SK-N-SH (cell line): ENCODE measurements around the gene PXN. TPM values are rescaled to one million over a fixed set of nuclear protein-coding genes. Genes with fewer than 3 reads are reported as not detected.
A peak's percentile ranks its signal among the peaks of the same experiment; 100 is the strongest.

Source experiments
- CTCF ChIA-PET: fragments of 300-600, 350-600 bp; formaldehyde crosslinking; extraction: SDS; loops from one replicate; lab custom pipeline; 2021; lab: Yijun Ruan, JAX
- POLR2A ChIA-PET: fragments of 350-600 bp; sonication (Branson Sonifier 250); formaldehyde crosslinking; extraction: SDS; loops from one replicate; lab custom pipeline; 2020; ENCODE audit warnings: antibody characterized with exemption, inconsistent platforms; lab: Yijun Ruan, JAX
- DNase-seq: peaks from one replicate; pipeline ENCODE4 v3.0.0; 2012
- H2AFZ ChIP-seq: fragments of 200-600 bp; sonication (generic); 2 replicates; pipeline ENCODE4 v1.8.1; 2016; ENCODE audit warnings: antibody characterized with exemption, mild to moderate bottlenecking, low read depth
- H3F3A ChIP-seq: fragments of 200-600 bp; sonication (generic); replicated peaks from 2 replicates; pipeline ENCODE3; 2016; ENCODE audit warnings: antibody characterized with exemption, mild to moderate bottlenecking; ENCODE audit not compliant: insufficient read depth
- H3K27ac ChIP-seq, 2 experiments: fragments of 200-500 bp in 1 of 2; fragments of 200-600 bp in 1 of 2; sonication (Bioruptor generic) in 1 of 2; sonication (generic), shearing (Covaris generic) in 1 of 2; 2 replicates each; pipeline versions ENCODE4 v1.5.1 to v1.6.1; 2014 to 2016; ENCODE audit warnings: low read depth in 2 of 2, inconsistent platforms in 1 of 2, low read length in 1 of 2, mild to moderate bottlenecking in 1 of 2, mixed read lengths in 1 of 2
- H3K27me3 ChIP-seq: fragments of 200-600 bp; sonication (generic), shearing (Covaris generic); 2 replicates; pipeline ENCODE4 v1.6.1; 2016; ENCODE audit warnings: mixed run types; ENCODE audit not compliant: insufficient read depth
- H3K36me3 ChIP-seq, 2 experiments: fragments of 200-500 bp in 1 of 2; fragments of 200-600 bp in 1 of 2; sonication (Bioruptor generic) in 1 of 2; sonication (generic) in 1 of 2; replicated peaks in 1 of 2; 2 replicates each; pipeline versions ENCODE3 to v1.5.1; 2014 to 2016; ENCODE audit warnings: low read length in 1 of 2, mild to moderate bottlenecking in 1 of 2; ENCODE audit not compliant: insufficient read depth in 2 of 2, control insufficient read depth in 1 of 2
- H3K4me1 ChIP-seq, 2 experiments: fragments of 200-500 bp in 1 of 2; fragments of 200-600 bp in 1 of 2; sonication (Bioruptor generic) in 1 of 2; sonication (generic), shearing (Covaris generic) in 1 of 2; 2 replicates each; pipeline versions ENCODE4 v1.5.1 to v1.6.1; 2014 to 2016; ENCODE audit warnings: low read depth in 1 of 2, low read length in 1 of 2, mixed run types in 1 of 2; ENCODE audit not compliant: insufficient read depth in 2 of 2, control insufficient read depth in 1 of 2
- H3K4me2 ChIP-seq: fragments of 200-600 bp; sonication (generic), shearing (Covaris generic); 2 replicates; pipeline ENCODE4 v1.6.1; 2017; ENCODE audit warnings: mixed run types
- H3K4me3 ChIP-seq, 2 experiments: fragments of 200-500 bp in 1 of 2; fragments of 200-600 bp in 1 of 2; sonication (Bioruptor generic) in 1 of 2; sonication (generic), shearing (Covaris generic) in 1 of 2; 2 replicates each; pipeline versions ENCODE4 v1.5.1 to v1.8.1; 2014 to 2016; ENCODE audit warnings: low read depth in 2 of 2, inconsistent platforms in 1 of 2, low read length in 1 of 2, mild to moderate bottlenecking in 1 of 2, mixed read lengths in 1 of 2, moderate library complexity in 1 of 2
- H3K79me2 ChIP-seq: fragments of 200-600 bp; sonication (generic); 2 replicates; pipeline ENCODE4 v1.8.1; 2017; ENCODE audit warnings: mild to moderate bottlenecking; ENCODE audit not compliant: insufficient read depth
- H3K9ac ChIP-seq: fragments of 200-600 bp; sonication (generic); 2 replicates; pipeline ENCODE4 v1.6.1; 2017; ENCODE audit warnings: mixed run types
- H3K9me2 ChIP-seq: fragments of 200-600 bp; sonication (generic); 2 replicates; pipeline ENCODE4 v1.6.1; 2017; ENCODE audit warnings: mixed run types
- H3K9me3 ChIP-seq: fragments of 200-600 bp; sonication (generic); 2 replicates; pipeline ENCODE4 v1.6.1; 2017; ENCODE audit warnings: mixed run types, mild to moderate bottlenecking, moderate library complexity
- H4K20me1 ChIP-seq: fragments of 200-600 bp; sonication (generic); 2 replicates; pipeline ENCODE4 v1.6.1; 2017; ENCODE audit warnings: mild to moderate bottlenecking, mixed run types; ENCODE audit not compliant: insufficient read depth
- CHD2 ChIP-seq: fragments of 150-350 bp; IDR thresholded peaks from 2 replicates; pipeline ENCODE4 v1.6.1; 2018; ENCODE audit warnings: low read length; ENCODE audit not compliant: partially characterized antibody
- ELF1 ChIP-seq: IDR thresholded peaks from 2 replicates; pipeline ENCODE4 v1.4.0; 2012
- EP300 ChIP-seq, 2 experiments: IDR thresholded peaks; 2 replicates each; pipeline versions ENCODE4 v1.4.0 to v1.6.1; 2012; ENCODE audit warnings: borderline replicate concordance in 1 of 2, low read depth in 1 of 2, low read length in 1 of 2
- FOSL2 ChIP-seq: IDR thresholded peaks from 2 replicates; pipeline ENCODE4 v1.4.0; 2012; ENCODE audit warnings: low read depth, mild to moderate bottlenecking, moderate library complexity, borderline replicate concordance
- FOXM1 ChIP-seq: IDR thresholded peaks from 2 replicates; pipeline ENCODE4 v1.4.0; 2012; ENCODE audit warnings: low read depth, mild to moderate bottlenecking
- GABPA ChIP-seq: IDR thresholded peaks from 2 replicates; pipeline ENCODE4 v1.4.0; 2012; ENCODE audit warnings: low read depth, mild to moderate bottlenecking
- MEF2A ChIP-seq: IDR thresholded peaks from 2 replicates; pipeline ENCODE4 v1.4.0; 2012; ENCODE audit warnings: low read depth, borderline replicate concordance
- MXI1 ChIP-seq: IDR thresholded peaks from 2 replicates; pipeline ENCODE4 v1.6.1; 2012; ENCODE audit warnings: mild to moderate bottlenecking, low read depth, low read length, improper control_type of control experiment
- NRF1 ChIP-seq: IDR thresholded peaks from 2 replicates; pipeline ENCODE4 v1.6.1; 2012; ENCODE audit warnings: low read depth, mild to moderate bottlenecking, low read length
- RAD21 ChIP-seq: IDR thresholded peaks from 2 replicates; pipeline ENCODE4 v1.6.1; 2012; ENCODE audit warnings: mild to moderate bottlenecking, low read length
- RXRA ChIP-seq: IDR thresholded peaks from 2 replicates; pipeline ENCODE4 v1.4.0; 2012; ENCODE audit warnings: low read depth, mild to moderate bottlenecking, borderline replicate concordance
- SIN3A ChIP-seq: IDR thresholded peaks from 2 replicates; pipeline ENCODE4 v1.6.1; 2012; ENCODE audit warnings: low read depth, mild to moderate bottlenecking, low read length, moderate library complexity, borderline replicate concordance
- SMC3 ChIP-seq: IDR thresholded peaks from 2 replicates; pipeline ENCODE4 v1.6.1; 2012; ENCODE audit warnings: low read depth, low read length, improper control_type of control experiment
- TAF1 ChIP-seq: IDR thresholded peaks from 2 replicates; pipeline ENCODE4 v1.6.1; 2012; ENCODE audit warnings: low read depth, mild to moderate bottlenecking, low read length, moderate library complexity, borderline replicate concordance
- TCF12 ChIP-seq: IDR thresholded peaks from 2 replicates; pipeline ENCODE4 v1.4.0; 2012
- YY1 ChIP-seq: IDR thresholded peaks from 2 replicates; pipeline ENCODE4 v1.4.0; 2012; ENCODE audit warnings: low read depth, mild to moderate bottlenecking
- WGBS: methylation state at CpG from one replicate; pipeline ENCODE4 v1.1.6; 2017; ENCODE audit warnings: low lambda C conversion rate; 5-methylcytosine and 5-hydroxymethylcytosine counted together
- polyA plus RNA-seq, 3 experiments: library from polyadenylated mRNA; depleted of rRNA; stranded (reverse); fragments of >200 nt; gene quantifications; 2 replicates each; pipeline ENCODE4 v1.2.3, GENCODE V29; 2012
- TF ChIP-seq, protein P1 (sequence below): IDR thresholded peaks from 2 replicates; pipeline ENCODE4 v1.4.0; 2012; ENCODE audit warnings: low read depth, borderline replicate concordance
- TF ChIP-seq, protein P2 (sequence below): fragments of 150-350 bp; IDR thresholded peaks from 2 replicates; pipeline ENCODE4 v1.6.1; 2017; ENCODE audit warnings: antibody characterized with exemption, low read length, low read depth, borderline replicate concordance
- TF ChIP-seq, protein P3 (sequence below): IDR thresholded peaks from 2 replicates; pipeline ENCODE4 v1.6.1; 2012; ENCODE audit warnings: mild to moderate bottlenecking, low read depth, low read length, moderate library complexity

PXN gene
- polyA plus RNA-seq, 1 of the 3 experiments (the other 2 are of a cell fraction): 89.0 TPM

DNA sequence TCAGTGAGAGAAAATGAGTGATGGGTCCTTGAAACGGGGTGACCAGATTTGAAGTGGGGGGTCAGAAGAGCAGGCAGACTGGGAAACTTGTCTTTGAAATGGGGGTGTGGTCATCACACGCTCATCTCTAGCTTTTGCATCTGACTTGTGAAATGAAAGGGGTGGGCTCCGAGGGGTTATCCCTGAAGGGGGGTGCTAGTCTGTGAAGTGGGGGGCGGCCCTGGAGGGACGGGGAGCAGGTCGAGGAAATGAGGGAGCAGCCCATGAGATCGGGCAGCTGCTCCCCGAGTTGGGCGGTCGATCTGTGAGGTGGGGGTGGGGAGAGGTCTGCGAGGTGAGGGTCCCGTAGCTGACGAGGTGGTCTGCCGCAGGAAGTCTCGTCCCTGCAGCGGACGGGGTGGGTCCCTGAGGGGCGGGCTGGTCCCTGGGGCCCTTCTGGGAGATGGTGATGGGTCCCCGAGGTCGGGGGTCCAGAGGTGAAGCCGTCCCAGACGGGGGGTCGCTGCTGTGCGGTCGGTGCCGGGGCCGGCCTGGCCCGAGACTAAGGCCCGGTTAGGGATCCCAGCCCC is 542 bp downstream of the PXN start:
- CTCF ChIA-PET: interaction anchor here (0.7 to 21.5 kb wide), 19 partner anchors 8 to 128 kb away, joined by 3 to 618 read pairs (median 5); partner anchors contain the start of genes RNU4-2 and RPLP0
- peaks cover 55% of the 10 kb centered on the region for H3K79me2 ChIP-seq
- DNase-seq: no peak
- POLR2A ChIA-PET: interaction anchor here (0.6 to 6.9 kb wide), 7 partner anchors 8 to 64 kb away, joined by 3 to 53 read pairs (median 5); partner anchors contain the start of genes RNU4-1, RNU4-2 and RPLP0
- no peaks in the 10 kb centered on the region for H3K27me3 ChIP-seq
- TF ChIP-seq TCF12 (no peak), CHD2 (no peak)
- H3F3A ChIP-seq: peaks cover 11% of the 10 kb centered on the region
- H3K27ac ChIP-seq: peak overlapping the region; percentile 51 to 57; a peak in 2 of 4 replicates
- no peak overlapping the region for H2AFZ ChIP-seq
- H3K36me3 ChIP-seq: peaks cover 2 to 7% of the 10 kb centered on the region in 2 experiments
- H3K4me2 ChIP-seq: peak overlapping the region; percentile 96
- H3K4me3 ChIP-seq: peak overlapping the region; percentile 73 to 83
- peak overlapping the region; percentile 92 for H3K9ac ChIP-seq
- H3K9me2 ChIP-seq: no peaks in the 10 kb centered on the region
- peaks cover 22 to 27% of the 10 kb centered on the region in 2 experiments; a peak in 3 of 4 replicates for H3K4me1 ChIP-seq
- no peaks in the 10 kb centered on the region for H3K9me3 ChIP-seq
- H4K20me1 ChIP-seq: peaks cover 44% of the 10 kb centered on the region
- 5% methylated on average over 10 of the region's 29 CpGs for WGBS

DNA sequence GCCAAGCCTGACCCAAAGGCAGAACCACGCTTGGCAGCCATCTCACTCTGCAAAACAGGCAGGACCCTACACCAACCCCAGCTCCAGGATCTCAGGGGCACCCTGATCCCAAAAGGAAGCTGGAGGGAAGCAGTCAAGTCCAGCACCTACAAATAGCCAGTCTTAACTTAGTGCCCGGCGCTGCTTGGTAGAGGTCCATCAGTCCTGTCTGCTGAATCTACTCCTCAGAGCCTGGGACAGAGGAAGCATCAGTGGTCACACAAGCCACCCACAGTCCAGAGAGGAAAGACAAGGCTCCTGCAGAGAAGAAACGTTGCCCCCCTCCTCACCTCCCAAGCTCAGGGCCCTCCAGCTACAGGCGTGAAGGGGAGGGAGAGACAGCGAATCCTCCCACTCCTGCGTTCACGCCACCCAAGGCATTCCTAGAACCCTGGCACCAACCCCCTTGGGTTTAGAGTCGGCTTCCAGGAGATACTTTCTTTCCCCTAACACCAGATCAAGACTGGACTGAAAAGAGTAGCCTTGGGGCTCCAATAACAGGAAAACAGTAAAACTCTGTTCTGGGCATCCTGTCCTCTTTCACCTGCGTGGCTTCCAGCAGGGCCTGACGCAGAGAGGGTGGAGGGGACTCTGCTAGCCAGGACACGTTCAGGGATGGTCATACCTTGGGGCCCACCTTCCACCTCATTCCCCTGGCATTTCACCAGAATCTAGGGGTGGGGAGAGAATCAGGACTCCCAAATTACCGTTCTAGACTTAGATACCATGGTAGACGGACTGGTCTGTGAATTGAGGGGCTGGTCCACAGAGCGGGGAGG is 1.2 kb downstream of the PXN start:
- Histone ChIP-seq H3K27ac (peak overlapping the region in 1 of 2 experiments; percentile 57; a peak in 2 of 4 replicates), H3K27me3 (no peaks in the 10 kb centered on the region), H4K20me1 (peaks cover 51% of the 10 kb centered on the region), H3F3A (peaks cover 14% of the 10 kb centered on the region), H3K4me2 (peak overlapping the region; percentile 96), H3K79me2 (peaks cover 62% of the 10 kb centered on the region), H3K9me3 (no peaks in the 10 kb centered on the region), H2AFZ (no peak overlapping the region), H3K36me3 (peaks cover 2 to 7% of the 10 kb centered on the region in 2 experiments), H3K9me2 (no peaks in the 10 kb centered on the region), H3K4me1 (peaks cover 22 to 33% of the 10 kb centered on the region in 2 experiments; a peak in 3 of 4 replicates), H3K4me3 (peak overlapping the region; percentile 73 to 83), H3K9ac (peak overlapping the region; percentile 92)
- 48% methylated on average over 14 of the region's 15 CpGs for WGBS
- TF ChIP-seq, protein P1, sequence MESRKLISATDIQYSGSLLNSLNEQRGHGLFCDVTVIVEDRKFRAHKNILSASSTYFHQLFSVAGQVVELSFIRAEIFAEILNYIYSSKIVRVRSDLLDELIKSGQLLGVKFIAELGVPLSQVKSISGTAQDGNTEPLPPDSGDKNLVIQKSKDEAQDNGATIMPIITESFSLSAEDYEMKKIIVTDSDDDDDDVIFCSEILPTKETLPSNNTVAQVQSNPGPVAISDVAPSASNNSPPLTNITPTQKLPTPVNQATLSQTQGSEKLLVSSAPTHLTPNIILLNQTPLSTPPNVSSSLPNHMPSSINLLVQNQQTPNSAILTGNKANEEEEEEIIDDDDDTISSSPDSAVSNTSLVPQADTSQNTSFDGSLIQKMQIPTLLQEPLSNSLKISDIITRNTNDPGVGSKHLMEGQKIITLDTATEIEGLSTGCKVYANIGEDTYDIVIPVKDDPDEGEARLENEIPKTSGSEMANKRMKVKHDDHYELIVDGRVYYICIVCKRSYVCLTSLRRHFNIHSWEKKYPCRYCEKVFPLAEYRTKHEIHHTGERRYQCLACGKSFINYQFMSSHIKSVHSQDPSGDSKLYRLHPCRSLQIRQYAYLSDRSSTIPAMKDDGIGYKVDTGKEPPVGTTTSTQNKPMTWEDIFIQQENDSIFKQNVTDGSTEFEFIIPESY: no peak
- no peak for TF ChIP-seq MEF2A
- TF ChIP-seq SMC3: no peak
- no peak for TF ChIP-seq FOXM1
- TF ChIP-seq YY1: no peak
- TF ChIP-seq NRF1: no peak
- no peak for TF ChIP-seq MXI1
- TF ChIP-seq GABPA: no peak
- TF ChIP-seq FOSL2: no peak
- TF ChIP-seq, protein P2, sequence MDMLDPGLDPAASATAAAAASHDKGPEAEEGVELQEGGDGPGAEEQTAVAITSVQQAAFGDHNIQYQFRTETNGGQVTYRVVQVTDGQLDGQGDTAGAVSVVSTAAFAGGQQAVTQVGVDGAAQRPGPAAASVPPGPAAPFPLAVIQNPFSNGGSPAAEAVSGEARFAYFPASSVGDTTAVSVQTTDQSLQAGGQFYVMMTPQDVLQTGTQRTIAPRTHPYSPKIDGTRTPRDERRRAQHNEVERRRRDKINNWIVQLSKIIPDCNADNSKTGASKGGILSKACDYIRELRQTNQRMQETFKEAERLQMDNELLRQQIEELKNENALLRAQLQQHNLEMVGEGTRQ: no peak
- TF ChIP-seq, protein P3, sequence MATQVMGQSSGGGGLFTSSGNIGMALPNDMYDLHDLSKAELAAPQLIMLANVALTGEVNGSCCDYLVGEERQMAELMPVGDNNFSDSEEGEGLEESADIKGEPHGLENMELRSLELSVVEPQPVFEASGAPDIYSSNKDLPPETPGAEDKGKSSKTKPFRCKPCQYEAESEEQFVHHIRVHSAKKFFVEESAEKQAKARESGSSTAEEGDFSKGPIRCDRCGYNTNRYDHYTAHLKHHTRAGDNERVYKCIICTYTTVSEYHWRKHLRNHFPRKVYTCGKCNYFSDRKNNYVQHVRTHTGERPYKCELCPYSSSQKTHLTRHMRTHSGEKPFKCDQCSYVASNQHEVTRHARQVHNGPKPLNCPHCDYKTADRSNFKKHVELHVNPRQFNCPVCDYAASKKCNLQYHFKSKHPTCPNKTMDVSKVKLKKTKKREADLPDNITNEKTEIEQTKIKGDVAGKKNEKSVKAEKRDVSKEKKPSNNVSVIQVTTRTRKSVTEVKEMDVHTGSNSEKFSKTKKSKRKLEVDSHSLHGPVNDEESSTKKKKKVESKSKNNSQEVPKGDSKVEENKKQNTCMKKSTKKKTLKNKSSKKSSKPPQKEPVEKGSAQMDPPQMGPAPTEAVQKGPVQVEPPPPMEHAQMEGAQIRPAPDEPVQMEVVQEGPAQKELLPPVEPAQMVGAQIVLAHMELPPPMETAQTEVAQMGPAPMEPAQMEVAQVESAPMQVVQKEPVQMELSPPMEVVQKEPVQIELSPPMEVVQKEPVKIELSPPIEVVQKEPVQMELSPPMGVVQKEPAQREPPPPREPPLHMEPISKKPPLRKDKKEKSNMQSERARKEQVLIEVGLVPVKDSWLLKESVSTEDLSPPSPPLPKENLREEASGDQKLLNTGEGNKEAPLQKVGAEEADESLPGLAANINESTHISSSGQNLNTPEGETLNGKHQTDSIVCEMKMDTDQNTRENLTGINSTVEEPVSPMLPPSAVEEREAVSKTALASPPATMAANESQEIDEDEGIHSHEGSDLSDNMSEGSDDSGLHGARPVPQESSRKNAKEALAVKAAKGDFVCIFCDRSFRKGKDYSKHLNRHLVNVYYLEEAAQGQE: no peak
- no peak for TF ChIP-seq RXRA
- no peak for TF ChIP-seq SIN3A
- TF ChIP-seq CHD2: no peak
- TF ChIP-seq ELF1: no peak
- TF ChIP-seq EP300 (IDR thresholded peaks at IDR 0.05; ENCODE audit: borderline replicate concordance in 1 of 2, low read depth in 1 of 2, low read length in 1 of 2): no peak
- no peak for TF ChIP-seq TAF1
- TF ChIP-seq RAD21: no peak
- POLR2A ChIA-PET: interaction anchor here (0.6 to 6.9 kb wide), 5 partner anchors 7 to 63 kb away, joined by 3 to 53 read pairs (median 22); partner anchors contain the start of genes RNU4-1, RNU4-2 and RPLP0
- CTCF ChIA-PET: interaction anchor here (1.0 to 21.5 kb wide), 11 partner anchors 7 to 71 kb away, joined by 3 to 618 read pairs (median 15); partner anchors contain the start of genes RNU4-2 and RPLP0
- no peak for DNase-seq
